ENCODE data around the gene MBNL1. TPM values are rescaled to one million over a fixed set of nuclear protein-coding genes. Genes with fewer than 3 reads are reported as not detected.
A peak's percentile ranks its signal among the peaks of the same experiment; 100 is the strongest.

MBNL1 gene
- total RNA-seq, 2 donors from 2014 or later: 641 to 725 TPM

DNA sequence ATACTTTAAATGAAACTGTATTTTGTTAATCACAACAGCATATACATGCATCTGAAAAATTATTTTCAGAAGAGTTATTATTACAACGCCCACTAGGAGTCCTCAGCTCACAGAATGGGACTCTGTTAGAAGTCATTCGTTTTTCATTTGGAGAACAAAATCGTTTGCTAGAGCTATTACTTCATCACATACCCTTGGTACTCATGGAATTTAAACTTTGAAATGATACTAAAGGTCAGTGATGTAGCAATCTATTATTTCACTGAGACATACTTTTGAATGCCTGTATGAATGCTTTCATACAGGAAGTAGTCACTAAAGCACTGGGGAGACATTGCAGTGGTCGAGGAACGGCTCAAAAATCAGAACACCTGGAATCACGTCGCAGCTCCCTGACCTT, 198.1 kb downstream of the MBNL1 start:
- Mint-ChIP-seq H3K36me3 (ENCODE audit: low read depth) (no peaks in the 10 kb centered on the region), H3K27me3 (no peaks in the 10 kb centered on the region), H3K4me1 (peaks cover 9% of the 10 kb centered on the region), H3K27ac (no peak overlapping the region), H3K4me3 (no peak overlapping the region)
- DNase-seq (no peak), ATAC-seq (peak; percentile 79)
- no peaks in the 10 kb centered on the region for H3K9me3 ChIP-seq (ENCODE audit: control insufficient read depth, low read length, poor library complexity, severe bottlenecking)

DNA sequence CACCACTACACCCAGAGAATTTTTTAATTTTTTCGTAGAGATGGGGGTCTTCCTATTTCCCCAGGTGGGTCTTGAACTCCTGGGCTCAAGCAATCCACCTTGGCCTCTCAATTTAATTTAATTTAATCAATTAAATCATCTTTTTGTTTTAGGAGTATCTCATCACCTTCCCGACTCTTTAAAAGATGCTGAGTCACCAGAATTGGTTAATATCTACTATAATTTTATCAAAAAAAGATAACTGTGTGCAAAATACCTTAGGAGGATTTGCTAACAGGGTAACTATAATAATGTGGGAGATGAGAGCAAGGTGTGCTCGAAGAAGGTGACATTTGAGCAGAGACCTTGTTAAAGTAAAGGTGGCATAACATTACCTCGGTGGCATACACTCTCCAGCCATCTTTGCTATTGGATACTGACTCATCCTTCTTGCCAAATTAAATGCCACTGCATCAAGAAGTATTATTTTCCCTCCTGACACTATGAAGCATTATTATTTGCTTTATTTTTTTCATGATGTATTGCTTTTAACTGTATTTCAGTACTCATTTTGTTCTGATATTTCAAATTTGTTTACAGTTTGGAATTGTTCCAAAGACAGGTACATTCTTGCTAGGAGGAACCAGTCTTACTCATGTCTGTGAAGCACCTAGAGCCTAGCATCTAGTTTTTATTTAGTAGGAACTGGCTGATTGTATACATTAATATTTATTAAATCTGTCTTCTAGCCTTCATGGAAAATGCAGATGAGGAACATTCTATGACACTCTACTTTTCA, 200.7 kb downstream of the MBNL1 start:
- peak overlapping the region; percentile 69 for H3K27ac Mint-ChIP-seq
- no peak overlapping the region for H3K4me3 Mint-ChIP-seq
- no peaks in the 10 kb centered on the region for H3K9me3 ChIP-seq (ENCODE audit: control insufficient read depth, low read length, poor library complexity, severe bottlenecking)
- no peak for DNase-seq
- ATAC-seq: no peak
- peaks cover 17% of the 10 kb centered on the region for H3K4me1 Mint-ChIP-seq
- H3K27me3 Mint-ChIP-seq: no peaks in the 10 kb centered on the region
- H3K36me3 Mint-ChIP-seq (ENCODE audit: low read depth): no peaks in the 10 kb centered on the region

DNA sequence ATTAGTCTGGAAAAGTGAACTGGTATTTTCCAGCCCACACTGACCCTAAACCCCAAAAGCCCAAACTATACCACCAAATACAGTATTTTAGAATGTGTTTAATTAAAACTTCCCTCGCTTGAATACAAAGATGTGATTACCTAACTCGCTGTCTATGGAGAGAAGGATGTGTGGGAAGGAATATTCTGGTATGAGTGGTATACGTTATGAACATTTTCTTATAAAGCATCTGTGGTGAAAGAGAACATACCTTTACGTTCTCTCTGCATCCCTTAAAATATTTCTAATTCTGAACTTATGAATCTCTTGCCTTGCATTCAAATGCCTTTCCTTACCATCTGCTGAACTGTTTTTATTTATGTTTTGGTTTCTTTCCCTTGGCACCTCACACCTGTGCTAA, 201.4 kb downstream of the MBNL1 start:
- Mint-ChIP-seq H3K4me3 (no peak overlapping the region), H3K27me3 (no peaks in the 10 kb centered on the region), H3K36me3 (ENCODE audit: low read depth) (no peaks in the 10 kb centered on the region), H3K27ac (peak overlapping the region; percentile 69), H3K4me1 (peaks cover 17% of the 10 kb centered on the region)
- ATAC-seq (no peak), DNase-seq (no peak)
- no peaks in the 10 kb centered on the region for H3K9me3 ChIP-seq (ENCODE audit: control insufficient read depth, low read length, poor library complexity, severe bottlenecking)

- Mint-ChIP-seq H3K4me3 (no peak overlapping the region), H3K4me1 (peaks cover 17% of the 10 kb centered on the region), H3K27me3 (no peaks in the 10 kb centered on the region), H3K36me3 (ENCODE audit: low read depth) (no peaks in the 10 kb centered on the region), H3K27ac (peak overlapping the region; percentile 69)
- no peak for DNase-seq
- H3K9me3 ChIP-seq (ENCODE audit: control insufficient read depth, low read length, poor library complexity, severe bottlenecking): peaks cover 2% of the 10 kb centered on the region
- ATAC-seq: no peak
These were observed 202.2 kb downstream of the MBNL1 start for GRCh38 chr3:152470893-152471292.

GRCh38 chr3:152471814-152472671, 203.3 kb downstream of the MBNL1 start:
- Mint-ChIP-seq H3K4me1 (peaks cover 15% of the 10 kb centered on the region), H3K4me3 (peak overlapping the region; percentile 19), H3K36me3 (ENCODE audit: low read depth) (no peaks in the 10 kb centered on the region), H3K27me3 (no peaks in the 10 kb centered on the region), H3K27ac (peak overlapping the region; percentile 97)
- ATAC-seq: peak; percentile 90
- peak; percentile 27 to 62 (median 39) for DNase-seq
- H3K9me3 ChIP-seq (ENCODE audit: control insufficient read depth, low read length, poor library complexity, severe bottlenecking): peaks cover 5% of the 10 kb centered on the region

- no peaks in the 10 kb centered on the region for H3K36me3 Mint-ChIP-seq (ENCODE audit: low read depth)
- ATAC-seq: no peak
- DNase-seq: no peak
- H3K27me3 Mint-ChIP-seq: no peaks in the 10 kb centered on the region
- H3K9me3 ChIP-seq (ENCODE audit: control insufficient read depth, low read length, poor library complexity, severe bottlenecking): peaks cover 5% of the 10 kb centered on the region
- peaks cover 15% of the 10 kb centered on the region for H3K4me1 Mint-ChIP-seq
- peak overlapping the region; percentile 97 for H3K27ac Mint-ChIP-seq
- peak overlapping the region; percentile 7 for H3K4me3 Mint-ChIP-seq
These were observed 203.9 kb downstream of the MBNL1 start for GRCh38 chr3:152472672-152472954.

DNA sequence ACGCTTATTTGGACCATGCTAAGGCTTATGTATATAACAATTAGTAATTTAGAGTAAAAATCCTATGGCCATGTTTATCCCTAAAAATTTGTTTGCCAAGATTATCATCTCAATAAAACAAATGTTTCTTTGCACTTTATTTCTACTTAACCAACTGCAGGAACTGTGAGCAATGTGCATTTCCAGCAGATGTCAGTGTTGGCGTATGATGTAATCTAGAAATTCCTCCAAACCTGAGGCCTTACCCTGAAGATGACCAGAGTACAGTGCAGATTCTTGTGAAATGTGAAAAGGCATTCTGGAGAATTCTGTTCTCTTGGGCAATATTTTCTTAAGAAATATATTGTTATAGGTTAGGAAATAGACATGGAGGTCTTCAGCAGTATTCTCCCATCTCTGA, 205.9 kb downstream of the MBNL1 start:
- ATAC-seq (no peak), DNase-seq (no peak)
- peaks cover 15% of the 10 kb centered on the region for H3K4me1 Mint-ChIP-seq
- H3K9me3 ChIP-seq (ENCODE audit: control insufficient read depth, low read length, poor library complexity, severe bottlenecking): peaks cover 5% of the 10 kb centered on the region
- no peaks in the 10 kb centered on the region for H3K36me3 Mint-ChIP-seq (ENCODE audit: low read depth)
- H3K27ac Mint-ChIP-seq: no peak overlapping the region
- no peak overlapping the region for H3K4me3 Mint-ChIP-seq
- no peaks in the 10 kb centered on the region for H3K27me3 Mint-ChIP-seq

DNA sequence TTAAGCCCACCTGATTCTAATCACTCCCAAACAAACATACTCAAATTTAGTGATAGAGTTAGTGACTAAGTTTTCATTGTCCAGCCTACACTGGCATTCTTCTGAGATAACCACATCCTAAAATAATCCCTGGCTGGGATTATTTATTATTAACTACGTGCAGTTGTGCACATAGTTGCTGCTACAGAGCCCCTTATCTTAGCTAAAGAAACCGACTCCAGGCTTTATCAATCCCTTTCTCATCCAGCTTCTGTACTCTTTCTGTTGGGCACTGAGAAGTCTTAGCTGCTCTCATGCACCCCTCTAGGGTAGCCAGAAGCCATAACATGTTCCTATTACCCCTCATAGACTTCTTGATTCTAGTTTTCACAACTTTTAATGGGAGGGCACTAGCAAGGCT, 208.7 kb downstream of the MBNL1 start:
- peaks cover 5% of the 10 kb centered on the region for H3K9me3 ChIP-seq (ENCODE audit: control insufficient read depth, low read length, poor library complexity, severe bottlenecking)
- no peak overlapping the region for H3K4me3 Mint-ChIP-seq
- H3K36me3 Mint-ChIP-seq (ENCODE audit: low read depth): peaks cover 5% of the 10 kb centered on the region
- H3K4me1 Mint-ChIP-seq: peaks cover 3% of the 10 kb centered on the region
- ATAC-seq (no peak), DNase-seq (no peak)
- H3K27ac Mint-ChIP-seq: no peak overlapping the region
- no peaks in the 10 kb centered on the region for H3K27me3 Mint-ChIP-seq

DNA sequence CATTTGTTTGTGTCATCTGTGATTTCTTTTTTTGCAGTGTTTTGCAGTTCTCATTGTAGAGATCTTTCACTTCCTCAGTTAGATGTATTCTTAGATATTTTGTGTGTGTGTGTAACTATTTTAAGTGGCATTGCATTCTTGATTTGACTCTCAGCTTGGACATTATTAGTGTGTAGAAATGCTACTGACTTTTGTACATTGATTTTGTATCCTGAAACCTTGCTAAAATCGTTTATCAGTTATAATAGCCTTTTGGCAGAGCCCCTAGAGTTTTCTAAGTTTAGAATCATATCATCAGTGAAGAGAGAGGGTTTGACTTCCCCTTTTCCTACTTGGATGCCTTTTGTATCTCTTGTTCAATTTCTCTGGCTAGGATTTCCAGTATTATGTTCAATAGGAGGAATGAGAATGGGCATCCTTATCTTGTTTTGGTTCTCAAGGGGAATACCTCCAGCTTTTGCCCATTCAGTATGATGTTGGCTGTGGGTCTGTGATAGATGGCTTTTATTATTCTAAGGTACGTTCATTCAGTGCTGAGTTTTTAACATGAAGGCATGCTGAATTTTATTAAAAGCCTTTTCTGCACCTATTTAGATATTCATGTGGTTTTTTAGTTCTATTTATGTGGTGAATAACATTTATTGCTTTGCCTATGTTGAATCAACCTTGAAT, 211.7 kb downstream of the MBNL1 start:
- DNase-seq (no peak), ATAC-seq (no peak)
- peaks cover 5% of the 10 kb centered on the region for H3K9me3 ChIP-seq (ENCODE audit: control insufficient read depth, low read length, poor library complexity, severe bottlenecking)
- peaks cover 6% of the 10 kb centered on the region for H3K27me3 Mint-ChIP-seq
- no peak overlapping the region for H3K27ac Mint-ChIP-seq
- no peak overlapping the region for H3K4me3 Mint-ChIP-seq
- H3K4me1 Mint-ChIP-seq: no peaks in the 10 kb centered on the region
- peaks cover 7% of the 10 kb centered on the region for H3K36me3 Mint-ChIP-seq (ENCODE audit: low read depth)

DNA sequence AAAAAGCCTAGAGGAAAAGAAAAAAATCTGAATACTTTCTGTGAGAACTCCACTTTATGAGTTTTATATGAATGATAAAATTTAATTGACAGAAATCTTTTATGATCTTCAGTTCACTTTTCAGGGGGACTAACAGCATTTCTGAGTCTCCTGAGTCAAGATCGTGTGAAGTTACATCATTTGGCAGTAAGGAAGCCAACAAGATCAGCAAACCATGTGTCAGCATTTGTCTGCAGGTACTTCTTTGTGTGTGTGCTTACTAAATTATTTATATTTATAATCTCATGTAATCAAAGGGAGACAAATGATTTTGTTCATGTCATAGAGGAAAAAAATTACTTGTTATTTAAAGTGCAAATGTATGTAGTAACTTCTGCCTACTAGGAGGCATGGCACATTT, 217.6 kb downstream of the MBNL1 start:
- Mint-ChIP-seq H3K27me3 (peaks cover 12% of the 10 kb centered on the region), H3K27ac (no peak overlapping the region), H3K36me3 (ENCODE audit: low read depth) (peaks cover 10% of the 10 kb centered on the region), H3K4me3 (no peak overlapping the region), H3K4me1 (no peaks in the 10 kb centered on the region)
- H3K9me3 ChIP-seq (ENCODE audit: control insufficient read depth, low read length, poor library complexity, severe bottlenecking): no peaks in the 10 kb centered on the region
- DNase-seq (no peak), ATAC-seq (no peak)

DNA sequence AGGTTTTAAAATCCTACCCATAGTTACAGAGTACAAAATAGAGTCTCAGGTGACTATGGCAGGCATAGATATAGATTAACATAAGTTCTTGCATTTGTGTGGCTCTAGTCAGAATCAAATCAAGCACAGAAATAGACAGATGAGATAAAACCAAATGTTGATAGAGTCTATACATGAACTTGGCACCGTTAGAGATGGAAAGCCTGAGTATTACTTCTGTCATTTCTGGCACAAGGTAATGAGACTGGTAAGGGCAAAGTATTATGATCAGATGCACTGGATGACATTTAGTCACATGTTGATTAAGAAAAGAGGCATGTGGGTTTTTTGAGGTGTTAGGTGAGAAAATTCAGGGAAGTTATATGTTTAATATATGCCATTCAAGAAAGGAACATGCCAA, 219.7 kb downstream of the MBNL1 start:
- ATAC-seq: no peak
- Mint-ChIP-seq H3K27ac (no peak overlapping the region), H3K36me3 (ENCODE audit: low read depth) (peaks cover 4% of the 10 kb centered on the region), H3K4me3 (no peak overlapping the region), H3K4me1 (no peaks in the 10 kb centered on the region), H3K27me3 (peaks cover 16% of the 10 kb centered on the region)
- DNase-seq: no peak
- no peaks in the 10 kb centered on the region for H3K9me3 ChIP-seq (ENCODE audit: control insufficient read depth, low read length, poor library complexity, severe bottlenecking)

DNA sequence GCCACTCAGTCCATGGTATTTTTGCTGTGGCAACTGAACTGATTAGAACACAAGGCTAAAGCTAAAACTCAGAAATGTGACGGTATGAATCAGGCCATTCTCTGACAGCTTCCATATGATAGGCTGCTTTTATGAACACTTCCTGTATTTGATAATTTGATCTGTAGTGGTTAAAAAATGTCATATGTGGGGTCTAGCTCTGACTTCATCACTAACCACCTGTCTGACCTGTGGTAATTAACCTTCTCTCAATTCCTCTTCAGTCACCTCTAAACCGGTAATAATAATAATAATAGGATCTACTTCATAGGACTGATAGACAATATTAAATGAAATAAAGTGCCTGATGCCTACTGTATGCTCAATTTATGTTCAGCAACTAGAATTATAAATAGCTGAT, 223.2 kb downstream of the MBNL1 start:
- peaks cover 10% of the 10 kb centered on the region for H3K27me3 Mint-ChIP-seq
- H3K4me1 Mint-ChIP-seq: no peaks in the 10 kb centered on the region

GRCh38 chr3:152496286-152496685, 227.6 kb downstream of the MBNL1 start:
- Mint-ChIP-seq H3K4me1 (peaks cover 5% of the 10 kb centered on the region), H3K27me3 (peaks cover 5% of the 10 kb centered on the region), H3K36me3 (ENCODE audit: low read depth) (peaks cover 2% of the 10 kb centered on the region), H3K27ac (no peak overlapping the region), H3K4me3 (no peak overlapping the region)
- ATAC-seq (no peak), DNase-seq (no peak)
- no peaks in the 10 kb centered on the region for H3K9me3 ChIP-seq (ENCODE audit: control insufficient read depth, low read length, poor library complexity, severe bottlenecking)

More for the DNA sequence above, 223.2 kb downstream of the MBNL1 start:
- DNase-seq: no peak
- Mint-ChIP-seq H3K27ac (no peak overlapping the region), H3K4me3 (no peak overlapping the region), H3K36me3 (ENCODE audit: low read depth) (peaks cover 6% of the 10 kb centered on the region)
- peak; percentile 30 for ATAC-seq
- no peaks in the 10 kb centered on the region for H3K9me3 ChIP-seq (ENCODE audit: control insufficient read depth, low read length, poor library complexity, severe bottlenecking)
